Measurements from ENCODE around the gene SSBP2. TPM values are rescaled to one million over a fixed set of nuclear protein-coding genes. Genes with fewer than 3 reads are reported as not detected.
A peak's percentile ranks its signal among the peaks of the same experiment; 100 is the strongest.

SSBP2 gene
- total RNA-seq, 1 donor from 2014 or later, result 9.0 TPM

GRCh38 chr5:81395262-81395661 is 355.6 kb downstream of the SSBP2 start:
- no peak for DNase-seq (ENCODE audit: low read depth in 2 of 2)

GRCh38 chr5:81393783-81394718 is 356.8 kb downstream of the SSBP2 start, which contains the start of gene ACOT12:
Gene ACOT12, minus strand, starts transcription at chr5:81394134. Its CDS starts 20 bp downstream, at chr5:81394114.
- peak in 1 of 2 donors; percentile 18 for DNase-seq (ENCODE audit: low read depth in 2 of 2)

- DNase-seq (ENCODE audit: low read depth in 2 of 2), result no peak
These were observed 357.5 kb downstream of the SSBP2 start for GRCh38 chr5:81393430-81393782.

GRCh38 chr5:81389025-81389424 is 361.9 kb downstream of the SSBP2 start:
- no peak for DNase-seq (ENCODE audit: low read depth in 2 of 2)

GRCh38 chr5:81388169-81388568 is 362.7 kb downstream of the SSBP2 start:
- DNase-seq (ENCODE audit: low read depth in 2 of 2), result no peak

- no peak for DNase-seq (ENCODE audit: low read depth in 2 of 2)
These were observed 367.0 kb downstream of the SSBP2 start for GRCh38 chr5:81383867-81384266.

- DNase-seq (ENCODE audit: low read depth in 2 of 2), result no peak
These were observed 379.5 kb downstream of the SSBP2 start for GRCh38 chr5:81371354-81371876.

GRCh38 chr5:81370912-81371311 is 380.0 kb downstream of the SSBP2 start:
- no peak for DNase-seq (ENCODE audit: low read depth in 2 of 2)

GRCh38 chr5:81365541-81365940 is 385.4 kb downstream of the SSBP2 start:
- no peak for DNase-seq (ENCODE audit: low read depth in 2 of 2)

GRCh38 chr5:81363093-81363871 is 387.6 kb downstream of the SSBP2 start:
- no peak for DNase-seq (ENCODE audit: low read depth in 2 of 2)

Other genes with a start within 250 kb of the SSBP2 start
- 5.5 and 6.2 TPM in 2 replicates for gene ATG10, start 220.9 kb upstream of the SSBP2 start, total RNA-seq

Data from dermis microvascular lymphatic vessel endothelial cell (primary cell).